H9 (cell line): Measurements from ENCODE around the gene GNAO1. TPM values are rescaled to one million over a fixed set of nuclear protein-coding genes. Genes with fewer than 3 reads are reported as not detected.

Experiments
- DNase-seq: peaks from one replicate; pipeline ENCODE4 v3.0.0-alpha.2; 2017
- H2AFZ ChIP-seq: one replicate; pipeline ENCODE4 v1.6.1; 2013; ENCODE audit warnings: mild to moderate bottlenecking, low read length, control low read depth, moderate library complexity
- H2AK5ac ChIP-seq: 2 replicates; pipeline ENCODE4 v1.6.1; 2013; ENCODE audit warnings: low read length, control low read depth, mixed read lengths; ENCODE audit not compliant: insufficient read length
- H2BK120ac ChIP-seq: one replicate; pipeline ENCODE4 v1.6.1; 2013; ENCODE audit warnings: low read depth, mild to moderate bottlenecking, low read length, control low read depth, inconsistent platforms; ENCODE audit not compliant: poor library complexity, severe bottlenecking
- H2BK12ac ChIP-seq: 2 replicates; pipeline ENCODE4 v1.6.1; 2013; ENCODE audit warnings: low read length, control low read depth, mixed read lengths, low read depth; ENCODE audit not compliant: insufficient read length
- H2BK15ac ChIP-seq: 2 replicates; pipeline ENCODE4 v1.6.1; 2013; ENCODE audit warnings: low read depth, low read length, control low read depth
- H2BK20ac ChIP-seq: one replicate; pipeline ENCODE4 v1.6.1; 2013; ENCODE audit warnings: low read depth, mild to moderate bottlenecking, low read length, control low read depth, inconsistent platforms; ENCODE audit not compliant: poor library complexity, severe bottlenecking
- H2BK5ac ChIP-seq: 2 replicates; pipeline ENCODE4 v1.6.1; 2013; ENCODE audit warnings: low read length, control low read depth, mixed read lengths; ENCODE audit not compliant: insufficient read length
- H3K14ac ChIP-seq: 2 replicates; pipeline ENCODE4 v1.6.1; 2013; ENCODE audit warnings: low read length, control low read depth; ENCODE audit not compliant: insufficient read depth
- H3K18ac ChIP-seq: 2 replicates; pipeline ENCODE4 v1.6.1; 2013; ENCODE audit warnings: low read depth, mild to moderate bottlenecking, mixed read lengths, low read length, control low read depth; ENCODE audit not compliant: insufficient read length
- H3K23ac ChIP-seq: 2 replicates; pipeline ENCODE4 v1.6.1; 2013; ENCODE audit warnings: low read length, control low read depth, mixed read lengths, low read depth; ENCODE audit not compliant: insufficient read length
- H3K23me2 ChIP-seq: 2 replicates; pipeline ENCODE4 v1.6.1; 2013; ENCODE audit warnings: low read depth, mild to moderate bottlenecking, mixed read lengths, low read length, control low read depth; ENCODE audit not compliant: insufficient read length, poor library complexity, severe bottlenecking
- H3K27ac ChIP-seq: 2 replicates; pipeline ENCODE4 v1.5.1; 2013; ENCODE audit warnings: low read length, control low read depth, mixed read lengths, low read depth; ENCODE audit not compliant: insufficient read length
- H3K27me3 ChIP-seq: 2 replicates; pipeline ENCODE4 v1.6.1; 2013; ENCODE audit warnings: low read length, control low read depth, inconsistent platforms; ENCODE audit not compliant: insufficient read depth
- H3K4ac ChIP-seq: 2 replicates; pipeline ENCODE4 v1.6.1; 2013; ENCODE audit warnings: low read depth, mild to moderate bottlenecking, control low read depth, inconsistent platforms, low read length, moderate library complexity
- H3K4me1 ChIP-seq: 2 replicates; pipeline ENCODE4 v1.6.1; 2013; ENCODE audit warnings: low read length, control low read depth, inconsistent platforms; ENCODE audit not compliant: insufficient read depth
- H3K4me2 ChIP-seq: 2 replicates; pipeline ENCODE4 v1.6.1; 2013; ENCODE audit warnings: low read length, control low read depth, mixed read lengths; ENCODE audit not compliant: insufficient read length, insufficient read depth
- H3K56ac ChIP-seq: 2 replicates; pipeline ENCODE4 v1.6.1; 2013; ENCODE audit warnings: low read depth, mild to moderate bottlenecking, mixed read lengths, low read length, control low read depth; ENCODE audit not compliant: insufficient read length
- H3K79me1 ChIP-seq: 2 replicates; pipeline ENCODE4 v1.6.1; 2013; ENCODE audit warnings: low read depth, mild to moderate bottlenecking, moderate library complexity, low read length, control low read depth, inconsistent platforms; ENCODE audit not compliant: insufficient read depth, poor library complexity, severe bottlenecking
- H3K79me2 ChIP-seq: 2 replicates; pipeline ENCODE4 v1.6.1; 2013; ENCODE audit warnings: low read length, control low read depth, inconsistent platforms; ENCODE audit not compliant: insufficient read depth
- H3K9ac ChIP-seq: 2 replicates; pipeline ENCODE4 v1.6.1; 2013; ENCODE audit warnings: low read length, control low read depth, mixed read lengths; ENCODE audit not compliant: insufficient read length; ENCODE audit errors: extremely low read depth
- H3K9me3 ChIP-seq: one replicate; pipeline ENCODE4 v1.6.1; 2013; ENCODE audit warnings: low read depth, low read length, inconsistent platforms; ENCODE audit not compliant: control insufficient read depth
- H3T11ph ChIP-seq: one replicate; pipeline ENCODE4 v1.6.1; 2013; ENCODE audit warnings: mild to moderate bottlenecking, low read length, control low read depth, inconsistent platforms
- H4K20me1 ChIP-seq: one replicate; pipeline ENCODE4 v1.6.1; 2013; ENCODE audit not compliant: control insufficient read depth, insufficient read length, insufficient read depth
- H4K5ac ChIP-seq: 2 replicates; pipeline ENCODE4 v1.6.1; 2013; ENCODE audit warnings: low read depth, mild to moderate bottlenecking, mixed read lengths, low read length, control low read depth; ENCODE audit not compliant: insufficient read length
- H4K8ac ChIP-seq: replicated peaks from 2 replicates; pipeline ENCODE4 v1.6.1; 2013; ENCODE audit warnings: low read length, control low read depth, mixed read lengths, low read depth; ENCODE audit not compliant: insufficient read length
- H4K91ac ChIP-seq: 2 replicates; pipeline ENCODE4 v1.6.1; 2013; ENCODE audit warnings: low read depth, mild to moderate bottlenecking, moderate library complexity, mixed read lengths, low read length, control low read depth; ENCODE audit not compliant: insufficient read length
- H3K27ac Mint-ChIP-seq, 3 experiments: 2 replicates in 2 of 3; 3 replicates in 1 of 3; pipeline ENCODE4 v1.8.0; 2020 to 2021; ENCODE audit warnings: mixed read lengths in 3 of 3, mild to moderate bottlenecking in 1 of 3, moderate library complexity in 1 of 3
- H3K27me3 Mint-ChIP-seq: 2 replicates; pipeline ENCODE4 v1.8.0; 2021; ENCODE audit warnings: low read depth, mild to moderate bottlenecking, moderate library complexity, mixed read lengths
- H3K36me3 Mint-ChIP-seq, 3 experiments: 2 replicates in 2 of 3; 3 replicates in 1 of 3; pipeline ENCODE4 v1.8.0; 2020 to 2021; ENCODE audit warnings: low read depth in 3 of 3, mixed read lengths in 3 of 3; ENCODE audit not compliant: insufficient read depth in 1 of 3
- H3K4me1 Mint-ChIP-seq, 2 experiments: 2 replicates each; pipeline ENCODE4 v1.8.0; 2020; ENCODE audit warnings: mixed read lengths in 2 of 2
- H3K4me3 Mint-ChIP-seq, 2 experiments: 2 replicates in 1 of 2; 3 replicates in 1 of 2; pipeline ENCODE4 v1.8.0; 2020 to 2021; ENCODE audit warnings: mild to moderate bottlenecking in 2 of 2, mixed read lengths in 2 of 2, moderate library complexity in 1 of 2
- H3K9me3 Mint-ChIP-seq, 2 experiments: 2 replicates in 1 of 2; 3 replicates in 1 of 2; pipeline ENCODE4 v1.8.0; 2020; ENCODE audit warnings: mild to moderate bottlenecking in 2 of 2, mixed read lengths in 2 of 2, moderate library complexity in 1 of 2
- CTCF ChIP-seq: fragments of 200-600 bp; sonication (generic); conservative IDR thresholded peaks from 3 replicates; pipeline ENCODE4 v1.8.0; 2021; ENCODE audit warnings: antibody characterized with exemption, mild to moderate bottlenecking
- WGBS: extraction: QIAGEN DNeasy Blood & Tissue Kit; methylation state at CpG from one replicate; pipeline ENCODE4 v1.1.7; 2013; ENCODE audit warnings: missing lambda C conversion rate, low lambda C conversion rate, mixed read lengths; ENCODE audit not compliant: insufficient read length; ENCODE audit errors: extremely low coverage; 5-methylcytosine and 5-hydroxymethylcytosine counted together
- total RNA-seq: library from RNA; stranded (reverse); gene quantifications from 2 replicates; pipeline ENCODE4 v1.2.1, GENCODE V29; 2021

GNAO1 gene
- total RNA-seq, 1 experiment from 2014 or later, result 16.9 TPM

DNA sequence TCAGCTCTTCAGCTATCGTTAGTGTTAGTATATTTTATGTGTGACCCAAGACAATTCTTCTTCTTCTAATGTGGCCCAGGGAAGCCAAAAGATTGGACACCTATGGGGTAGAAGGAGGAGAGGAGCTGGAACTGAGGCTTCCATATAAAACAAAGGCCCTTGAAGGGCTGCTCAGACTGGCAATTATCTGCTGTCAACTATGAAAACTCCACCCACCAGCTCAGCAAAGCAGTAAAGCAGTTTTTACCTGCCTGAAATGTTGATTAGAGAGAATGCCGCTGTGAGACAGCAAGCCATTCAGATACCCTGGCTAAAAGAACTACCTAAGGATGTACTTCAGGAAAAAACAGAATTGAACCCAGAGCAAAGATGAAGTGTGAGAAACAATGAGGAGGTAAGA lies 45.9 kb upstream of the GNAO1 start:
- no peaks in the 10 kb centered on the region for H3K79me1 ChIP-seq
- H3K4me2 ChIP-seq, result no peak overlapping the region
- H3K9me3 ChIP-seq, result no peaks in the 10 kb centered on the region
- peak; percentile 28 for DNase-seq
- Mint-ChIP-seq H3K4me3 (no peak overlapping the region), H3K4me1 (peaks cover 9 to 10% of the 10 kb centered on the region in 2 experiments), H3K27ac (no peak overlapping the region; a peak in 1 of 7 replicates), H3K27me3 (no peaks in the 10 kb centered on the region; the same call in 1 of the 2 replicates), H3K9me3 (0 out of 5 replicates have a peak, but pooled peaks cover 0 to 3% of the 10 kb centered on the region in 2 experiments), H3K36me3 (no peaks in the 10 kb centered on the region)
- H3K27ac ChIP-seq, result no peak overlapping the region
- H3K18ac ChIP-seq, result no peak overlapping the region
- no peak overlapping the region for H2BK5ac ChIP-seq
- no peak for TF ChIP-seq CTCF
- no peaks in the 10 kb centered on the region for H3K27me3 ChIP-seq
- H3K79me2 ChIP-seq, result no peaks in the 10 kb centered on the region
- no peak overlapping the region for H2BK20ac ChIP-seq
- H4K8ac ChIP-seq, result no peak overlapping the region
- no peaks in the 10 kb centered on the region for H3K4me1 ChIP-seq
- no peak overlapping the region for H3K14ac ChIP-seq
- no peak overlapping the region for H2BK12ac ChIP-seq
- H2AFZ ChIP-seq, result no peak overlapping the region
- no peak overlapping the region for H2BK15ac ChIP-seq
- no peaks in the 10 kb centered on the region for H3K23me2 ChIP-seq
- no peaks in the 10 kb centered on the region for H4K20me1 ChIP-seq
- no peak overlapping the region for H3K4ac ChIP-seq
- H2BK120ac ChIP-seq, result no peak overlapping the region
- H3K23ac ChIP-seq, result no peak overlapping the region
- no peak overlapping the region for H4K91ac ChIP-seq
- H3T11ph ChIP-seq, result no peak overlapping the region
- H4K5ac ChIP-seq, result no peak overlapping the region
- H3K56ac ChIP-seq, result no peak overlapping the region
- no peak overlapping the region for H3K9ac ChIP-seq
- no peak overlapping the region for H2AK5ac ChIP-seq
- no CpG with 5 or more reads among the region's 2 CpGs for whole genome bisulfite sequencing
